ENCODE data around the gene PAQR3. TPM values are rescaled to one million over a fixed set of nuclear protein-coding genes. Genes with fewer than 3 reads are reported as not detected.

PAQR3 gene
- total RNA-seq, 1 donor from 2014 or later: 53.2 TPM

GRCh38 chr4:78971776-78972175 lies 32.5 kb upstream of the PAQR3 start:
- no peak overlapping the region for H3K4me3 Mint-ChIP-seq (ENCODE audit: unreplicated experiment)
- no peaks in the 10 kb centered on the region for H3K36me3 Mint-ChIP-seq (ENCODE audit: unreplicated experiment)
- no peak overlapping the region for H3K27ac Mint-ChIP-seq (ENCODE audit: unreplicated experiment)
- DNase-seq: no peak
- no peaks in the 10 kb centered on the region for H3K4me1 Mint-ChIP-seq (ENCODE audit: low read depth, unreplicated experiment)
- H3K27me3 Mint-ChIP-seq (ENCODE audit: unreplicated experiment): no peaks in the 10 kb centered on the region
- H3K9me3 Mint-ChIP-seq (ENCODE audit: unreplicated experiment): peaks cover 2% of the 10 kb centered on the region
- TF ChIP-seq, protein P1, sequence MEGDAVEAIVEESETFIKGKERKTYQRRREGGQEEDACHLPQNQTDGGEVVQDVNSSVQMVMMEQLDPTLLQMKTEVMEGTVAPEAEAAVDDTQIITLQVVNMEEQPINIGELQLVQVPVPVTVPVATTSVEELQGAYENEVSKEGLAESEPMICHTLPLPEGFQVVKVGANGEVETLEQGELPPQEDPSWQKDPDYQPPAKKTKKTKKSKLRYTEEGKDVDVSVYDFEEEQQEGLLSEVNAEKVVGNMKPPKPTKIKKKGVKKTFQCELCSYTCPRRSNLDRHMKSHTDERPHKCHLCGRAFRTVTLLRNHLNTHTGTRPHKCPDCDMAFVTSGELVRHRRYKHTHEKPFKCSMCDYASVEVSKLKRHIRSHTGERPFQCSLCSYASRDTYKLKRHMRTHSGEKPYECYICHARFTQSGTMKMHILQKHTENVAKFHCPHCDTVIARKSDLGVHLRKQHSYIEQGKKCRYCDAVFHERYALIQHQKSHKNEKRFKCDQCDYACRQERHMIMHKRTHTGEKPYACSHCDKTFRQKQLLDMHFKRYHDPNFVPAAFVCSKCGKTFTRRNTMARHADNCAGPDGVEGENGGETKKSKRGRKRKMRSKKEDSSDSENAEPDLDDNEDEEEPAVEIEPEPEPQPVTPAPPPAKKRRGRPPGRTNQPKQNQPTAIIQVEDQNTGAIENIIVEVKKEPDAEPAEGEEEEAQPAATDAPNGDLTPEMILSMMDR (IDR thresholded peaks at IDR 0.05; ENCODE audit: partially characterized antibody, unreplicated experiment): no peak

- Mint-ChIP-seq H3K36me3 (ENCODE audit: unreplicated experiment) (no peaks in the 10 kb centered on the region), H3K27me3 (ENCODE audit: unreplicated experiment) (no peaks in the 10 kb centered on the region), H3K27ac (ENCODE audit: unreplicated experiment) (no peak overlapping the region), H3K9me3 (ENCODE audit: unreplicated experiment) (peaks cover 2% of the 10 kb centered on the region), H3K4me3 (ENCODE audit: unreplicated experiment) (no peak overlapping the region), H3K4me1 (ENCODE audit: low read depth, unreplicated experiment) (no peaks in the 10 kb centered on the region)
- DNase-seq: no peak
- TF ChIP-seq, protein P1 (IDR thresholded peaks at IDR 0.05; ENCODE audit: partially characterized antibody, unreplicated experiment): no peak
Measured at GRCh38 chr4:78971326-78971725, 32.1 kb upstream of the PAQR3 start.

- DNase-seq: no peak
- Mint-ChIP-seq H3K36me3 (ENCODE audit: unreplicated experiment) (no peaks in the 10 kb centered on the region), H3K27ac (ENCODE audit: unreplicated experiment) (no peak overlapping the region), H3K4me1 (ENCODE audit: low read depth, unreplicated experiment) (no peaks in the 10 kb centered on the region), H3K4me3 (ENCODE audit: unreplicated experiment) (no peak overlapping the region), H3K27me3 (ENCODE audit: unreplicated experiment) (no peaks in the 10 kb centered on the region), H3K9me3 (ENCODE audit: unreplicated experiment) (no peaks in the 10 kb centered on the region)
- TF ChIP-seq, protein P1 (IDR thresholded peaks at IDR 0.05; ENCODE audit: partially characterized antibody, unreplicated experiment): no peak
Measured at GRCh38 chr4:78962597-78963115, 23.4 kb upstream of the PAQR3 start.

GRCh38 chr4:78960926-78961325 lies 21.7 kb upstream of the PAQR3 start:
- no peak overlapping the region for H3K4me3 Mint-ChIP-seq (ENCODE audit: unreplicated experiment)
- no peak for DNase-seq
- TF ChIP-seq, protein P1 (IDR thresholded peaks at IDR 0.05; ENCODE audit: partially characterized antibody, unreplicated experiment): no peak
- H3K36me3 Mint-ChIP-seq (ENCODE audit: unreplicated experiment): no peaks in the 10 kb centered on the region
- H3K4me1 Mint-ChIP-seq (ENCODE audit: low read depth, unreplicated experiment): no peaks in the 10 kb centered on the region
- no peaks in the 10 kb centered on the region for H3K9me3 Mint-ChIP-seq (ENCODE audit: unreplicated experiment)
- no peak overlapping the region for H3K27ac Mint-ChIP-seq (ENCODE audit: unreplicated experiment)
- H3K27me3 Mint-ChIP-seq (ENCODE audit: unreplicated experiment): no peaks in the 10 kb centered on the region

DNA sequence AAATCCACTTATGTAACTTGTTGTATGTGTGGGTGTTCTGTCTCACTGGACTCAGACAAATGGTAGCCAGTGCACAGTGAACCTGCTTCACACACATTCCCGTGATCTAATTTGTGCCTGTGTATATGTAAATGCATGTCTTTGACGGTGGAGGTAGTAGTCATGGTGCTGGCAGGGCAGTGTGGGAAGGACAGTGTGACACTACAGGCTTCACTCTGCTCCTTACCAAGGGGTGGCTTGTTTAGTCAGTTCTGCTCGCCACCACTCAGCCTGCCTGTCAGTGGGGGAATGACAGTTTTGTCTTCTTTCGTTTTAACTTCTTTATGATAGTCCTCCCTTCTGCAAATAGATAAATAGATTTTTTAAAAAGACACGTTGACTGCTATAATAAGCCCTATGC lies 17.7 kb upstream of the PAQR3 start:
- H3K27ac Mint-ChIP-seq (ENCODE audit: unreplicated experiment): no peak overlapping the region
- H3K36me3 Mint-ChIP-seq (ENCODE audit: unreplicated experiment): no peaks in the 10 kb centered on the region
- H3K9me3 Mint-ChIP-seq (ENCODE audit: unreplicated experiment): no peaks in the 10 kb centered on the region
- H3K4me3 Mint-ChIP-seq (ENCODE audit: unreplicated experiment): no peak overlapping the region
- TF ChIP-seq, protein P1 (IDR thresholded peaks at IDR 0.05; ENCODE audit: partially characterized antibody, unreplicated experiment): no peak
- H3K4me1 Mint-ChIP-seq (ENCODE audit: low read depth, unreplicated experiment): no peaks in the 10 kb centered on the region
- DNase-seq: no peak
- peaks cover 2% of the 10 kb centered on the region for H3K27me3 Mint-ChIP-seq (ENCODE audit: unreplicated experiment)

Data from glutamatergic neuron (in vitro differentiated cells).